Vagina (tissue), 2 donors: ENCODE data around the gene SERPINA5. TPM values are rescaled to one million over a fixed set of nuclear protein-coding genes. Genes with fewer than 3 reads are reported as not detected.
"Not testable (repeated sequence)": the region's sequence is repeated elsewhere in the genome, so short reads cannot be mapped to it uniquely, and the experiment has no call there.

Source experiments
- DNase-seq, 2 donors: peaks; one replicate each; pipeline ENCODE4 v3.0.0-alpha.2; 2017; ENCODE audit errors: extremely low spot score in 2 of 2
- H3K27ac ChIP-seq: fragments of 200-600 bp; sonication (generic); one replicate; pipeline ENCODE4 v1.5.1; 2019
- H3K27me3 ChIP-seq: fragments of 200-600 bp; sonication (generic); one replicate; pipeline ENCODE4 v1.5.1; 2019
- H3K36me3 ChIP-seq, 2 donors: fragments of 200-600 bp; sonication (generic); one replicate each; pipeline ENCODE4 v1.5.1; 2017 to 2019
- H3K4me1 ChIP-seq: fragments of 200-600 bp; sonication (generic); one replicate; pipeline ENCODE4 v1.5.1; 2019
- H3K4me3 ChIP-seq, 2 donors: fragments of 200-600 bp; sonication (generic); 1 replicate in 1 of 2; 2 replicates in 1 of 2; pipeline ENCODE4 v1.5.1; 2016 to 2019
- H3K9me3 ChIP-seq: fragments of 200-600 bp; sonication (generic); one replicate; pipeline ENCODE4 v1.5.1; 2019
- CTCF ChIP-seq, 3 experiments: fragments of 450-650 bp in 2 of 3; fragments of 200-600 bp in 1 of 3; sonication (generic) in 1 of 3; IDR thresholded peaks; one replicate each; pipeline ENCODE4 v1.5.1; 2017 to 2019; ENCODE audit warnings: antibody characterized with exemption in 3 of 3, mild to moderate bottlenecking in 2 of 3, moderate library complexity in 2 of 3
- POLR2A ChIP-seq, 2 donors: fragments of 450-650 bp; IDR thresholded peaks; one replicate each; pipeline ENCODE4 v1.6.1; 2017; ENCODE audit warnings: antibody characterized with exemption in 2 of 2, mild to moderate bottlenecking in 2 of 2, moderate library complexity in 2 of 2
- POLR2AphosphoS5 ChIP-seq, 2 donors: sonication (generic); formaldehyde crosslinking; IDR thresholded peaks; one replicate each; pipeline ENCODE4 v1.9.0; 2017; ENCODE audit warnings: antibody characterized with exemption in 2 of 2, mild to moderate bottlenecking in 2 of 2, low read depth in 1 of 2; ENCODE audit not compliant: insufficient read depth in 1 of 2
- intact Hi-C: fragments of 100-400 bp; cut with DNase I; formaldehyde crosslinking; loops from one replicate; pipeline ENCODE4 v1.15.1; 2023
- total RNA-seq: library from RNA; depleted of rRNA; stranded (reverse); fragments of >200 nt; gene quantifications from one replicate; pipeline ENCODE4 v1.2.3, GENCODE V29; 2016

SERPINA5 gene
- total RNA-seq, 1 donor from 2014 or later: 3.7 TPM

GRCh38 chr14:94574336-94574735 is 6.9 kb upstream of the SERPINA5 start:
- intact Hi-C loops: no loop called here
- no peak for DNase-seq
- TF ChIP-seq POLR2A (IDR thresholded peaks at IDR 0.05) (no peak), POLR2AphosphoS5 (IDR thresholded peaks at IDR 0.05; ENCODE audit: insufficient read depth in 1 of 2, low read depth in 1 of 2) (no peak), CTCF (IDR thresholded peaks at IDR 0.05) (no peak)
- Histone ChIP-seq H3K27ac (no peak overlapping the region), H3K27me3 (no peaks in the 10 kb centered on the region), H3K36me3 (no peaks in the 10 kb centered on the region), H3K4me3 (no peak overlapping the region), H3K9me3 (no peaks in the 10 kb centered on the region), H3K4me1 (peaks cover 9% of the 10 kb centered on the region)

GRCh38 chr14:94575730-94576585 is 5.3 kb upstream of the SERPINA5 start:
- no peaks in the 10 kb centered on the region for H3K9me3 ChIP-seq
- TF ChIP-seq POLR2AphosphoS5 (IDR thresholded peaks at IDR 0.05; ENCODE audit: insufficient read depth in 1 of 2, low read depth in 1 of 2) (no peak), CTCF (IDR thresholded peaks at IDR 0.05) (no peak), POLR2A (IDR thresholded peaks at IDR 0.05) (no peak)
- intact Hi-C loops: no loop called here

GRCh38 chr14:94577472-94577871 is 3.8 kb upstream of the SERPINA5 start:
- H3K27ac ChIP-seq, DNase-seq, H3K9me3 ChIP-seq, H3K27me3 ChIP-seq, intact Hi-C loops, H3K36me3 ChIP-seq, H3K4me1 ChIP-seq, H3K4me3 ChIP-seq: not testable (repeated sequence)

More at GRCh38 chr14:94575730-94576585, 5.3 kb upstream of the SERPINA5 start:
- DNase-seq: no peak
- Histone ChIP-seq H3K36me3 (no peaks in the 10 kb centered on the region), H3K27ac (no peak overlapping the region), H3K27me3 (no peaks in the 10 kb centered on the region), H3K4me1 (peaks cover 9% of the 10 kb centered on the region), H3K4me3 (no peak overlapping the region)

- Histone ChIP-seq H3K4me1 (peaks cover 14% of the 10 kb centered on the region), H3K27me3 (no peaks in the 10 kb centered on the region), H3K27ac (no peak overlapping the region), H3K36me3 (no peaks in the 10 kb centered on the region), H3K9me3 (no peaks in the 10 kb centered on the region), H3K4me3 (no peak overlapping the region)
- intact Hi-C loops: no loop called here
- DNase-seq: no peak
- TF ChIP-seq CTCF (IDR thresholded peaks at IDR 0.05) (no peak), POLR2AphosphoS5 (IDR thresholded peaks at IDR 0.05; ENCODE audit: insufficient read depth in 1 of 2, low read depth in 1 of 2) (no peak), POLR2A (IDR thresholded peaks at IDR 0.05) (no peak)
These were observed 2.5 kb upstream of the SERPINA5 start for GRCh38 chr14:94578712-94579111.

- H3K4me1 ChIP-seq: peaks cover 14% of the 10 kb centered on the region
- H3K4me3 ChIP-seq: no peak overlapping the region
- no peak for DNase-seq
- intact Hi-C loops: no loop called here
- no peaks in the 10 kb centered on the region for H3K27me3 ChIP-seq
- peak overlapping the region; percentile 17 for H3K27ac ChIP-seq
- TF ChIP-seq POLR2AphosphoS5 (IDR thresholded peaks at IDR 0.05; ENCODE audit: insufficient read depth in 1 of 2, low read depth in 1 of 2) (no peak), POLR2A (IDR thresholded peaks at IDR 0.05) (no peak), CTCF (IDR thresholded peaks at IDR 0.05) (no peak)
- no peaks in the 10 kb centered on the region for H3K36me3 ChIP-seq
- H3K9me3 ChIP-seq: no peaks in the 10 kb centered on the region
These were observed 1.0 kb downstream of the SERPINA5 start for GRCh38 chr14:94582199-94582750.
